ENCODE measurements around the gene COX4I2. TPM values are rescaled to one million over a fixed set of nuclear protein-coding genes. Genes with fewer than 3 reads are reported as not detected.

Gene COX4I2
- total and polyA plus RNA-seq, 2 of the 8 experiments (the other 6 are each of a cell fraction or from before 2014, with no cell fraction given) = 0.26 TPM; not detected in 1

GRCh38 chr20:31608251-31608945, 29.3 kb upstream of the COX4I2 start (continued):
- TF ChIP-seq ATF3 (IDR thresholded peaks at IDR 0.05; ENCODE audit: insufficient read depth, low read depth, low read length) (no peak), SIN3A (conservative IDR thresholded peaks at IDR 0.05 in 1 of 2, IDR thresholded peaks at IDR 0.05 in 1 of 2; ENCODE audit: low read depth in 1 of 2, low read length in 2 of 2) (peak; percentile 91 to 98), SP1 (IDR thresholded peaks at IDR 0.05; ENCODE audit: low read depth, low read length) (peak; percentile 79), CBX8 (IDR thresholded peaks at IDR 0.05; ENCODE audit: borderline replicate concordance, low read depth, low read length) (no peak), HDAC6 (IDR thresholded peaks at IDR 0.05; ENCODE audit: low read depth, low read length) (no peak), SP4 (IDR thresholded peaks at IDR 0.05; ENCODE audit: low read length) (no peak), KDM4A (IDR thresholded peaks at IDR 0.05; ENCODE audit: low read depth, low read length, severe bottlenecking) (no peak), KDM5A (IDR thresholded peaks at IDR 0.05; ENCODE audit: low read length) (no peak), ASH2L (IDR thresholded peaks at IDR 0.05; ENCODE audit: low read length) (peak; percentile 91), TCF12 (IDR thresholded peaks at IDR 0.05; ENCODE audit: low read depth, low read length) (peak; percentile 100), SUZ12 (IDR thresholded peaks at IDR 0.05; ENCODE audit: low read length) (no peak), SAP30 (IDR thresholded peaks at IDR 0.05; ENCODE audit: insufficient read depth, insufficient replicate concordance, low read length) (no peak), YY1 (IDR thresholded peaks at IDR 0.05; ENCODE audit: low read depth, low read length) (no peak), RXRA (IDR thresholded peaks at IDR 0.05; ENCODE audit: insufficient read depth, low read depth, low read length) (no peak), SIRT6 (IDR thresholded peaks at IDR 0.05; ENCODE audit: low read length) (no peak), RFX5 (IDR thresholded peaks at IDR 0.05; ENCODE audit: borderline replicate concordance, low read depth, low read length) (peak; percentile 31; the same call in 1 of the 2 replicates), BACH1 (IDR thresholded peaks at IDR 0.05; ENCODE audit: low read length) (peak; percentile 45; the same call in 1 of the 2 replicates), SIX5 (IDR thresholded peaks at IDR 0.05; ENCODE audit: low read depth, low read length) (no peak), BCL11A (IDR thresholded peaks at IDR 0.05; ENCODE audit: low read depth in 2 of 2, low read length in 2 of 2) (no peak), JUN (IDR thresholded peaks at IDR 0.05; ENCODE audit: low read depth, low read length) (no peak), POLR2AphosphoS5 (IDR thresholded peaks at IDR 0.05; ENCODE audit: low read depth, low read length) (no peak; the same call in 1 of the 2 replicates), NANOG (IDR thresholded peaks at IDR 0.05; ENCODE audit: insufficient read depth, low read depth, low read length, poor library complexity, severe bottlenecking) (peak; percentile 92), E2F6 (IDR thresholded peaks at IDR 0.05) (no peak)

Measured in H1 (cell line).